ENCODE measurements around the gene FGD1. TPM values are rescaled to one million over a fixed set of nuclear protein-coding genes. Genes with fewer than 3 reads are reported as not detected.

FGD1 gene
- total and polyA plus RNA-seq, 2 of the 13 experiments (the other 11 are each of a cell fraction or from before 2014, with no cell fraction given), result 0.36 to 0.62 TPM

GRCh38 chrX:54479136-54480111 lies 16.6 kb downstream of the FGD1 start:
- ChIA-PET POLR2A (interaction anchor here (0.7 kb wide), 1 partner anchor 23 kb away, joined by 3 read pairs; no protein-coding TSS in a partner anchor), CTCF (ENCODE audit: low intra/inter-chr PET ratio, low total read pairs) (no interaction called here)
- H3K27ac ChIP-seq (ENCODE audit: extremely low read length, insufficient read depth, low read length), result no peak overlapping the region
- ATAC-seq, result no peak
- no peak overlapping the region for H3K4me3 ChIP-seq (replicated peaks in 1 of 3; ENCODE audit: insufficient read depth in 1 of 3, low read depth in 2 of 3, low read length in 3 of 3)
- intact Hi-C loops (cut with micrococcal nuclease; ENCODE audit: unreplicated experiment), result no loop called here
- no peaks in the 10 kb centered on the region for H4K20me1 ChIP-seq (ENCODE audit: insufficient read depth, low read length)
- H3K4me1 ChIP-seq (ENCODE audit: insufficient read depth, low read length), result peaks cover 20% of the 10 kb centered on the region
- no peaks in the 10 kb centered on the region for H3K36me3 ChIP-seq (replicated peaks in 1 of 2; ENCODE audit: control insufficient read depth in 1 of 2, insufficient read depth in 2 of 2, low read length in 2 of 2)
- TF ChIP-seq MAZ (IDR thresholded peaks at IDR 0.05; ENCODE audit: borderline replicate concordance, low read depth, low read length) (0 out of 2 replicates have a peak, but pooled peaks have one; percentile 32), MAZ (CRISPR knock-in tag; IDR thresholded peaks at IDR 0.05; ENCODE audit: low read depth) (no peak), BCL6 (CRISPR knock-in tag; IDR thresholded peaks at IDR 0.05) (0 out of 2 replicates have a peak, but pooled peaks have one; percentile 9), JARID2 (CRISPR knock-in tag; IDR thresholded peaks at IDR 0.05; ENCODE audit: insufficient replicate concordance) (no peak), ARHGAP35 (CRISPR knock-in tag; IDR thresholded peaks at IDR 0.05; ENCODE audit: borderline replicate concordance) (no peak), PRMT3 (CRISPR knock-in tag; IDR thresholded peaks at IDR 0.05; ENCODE audit: borderline replicate concordance, low read depth) (no peak), FOXP4 (CRISPR knock-in tag; IDR thresholded peaks at IDR 0.05) (no peak), ZNF556 (CRISPR knock-in tag; IDR thresholded peaks at IDR 0.05; ENCODE audit: borderline replicate concordance) (no peak), HBP1 (CRISPR knock-in tag; IDR thresholded peaks at IDR 0.05; ENCODE audit: low read depth) (no peak), IKZF4 (CRISPR knock-in tag; IDR thresholded peaks at IDR 0.05; ENCODE audit: borderline replicate concordance, low read depth, not compliant biosample characterization) (no peak), PCBP2 (optimal IDR thresholded peaks at IDR 0.05; ENCODE audit: low read depth, low read length, poor library complexity, severe bottlenecking) (no peak), ESRRA (CRISPR knock-in tag; IDR thresholded peaks at IDR 0.05; ENCODE audit: low read depth) (no peak), ZNF317 (CRISPR knock-in tag; IDR thresholded peaks at IDR 0.05) (no peak)
- BruUV-seq (replicated peaks), result no TSS peak
- FAIRE-seq, result no peak
- H3K4me2 ChIP-seq (ENCODE audit: low read depth, low read length), result no peak overlapping the region
- no peaks in the 10 kb centered on the region for H3K9me3 ChIP-seq (ENCODE audit: low read length)
- no peaks in the 10 kb centered on the region for H3K27me3 ChIP-seq (ENCODE audit: control insufficient read depth in 1 of 2, insufficient read depth in 2 of 2, low read length in 2 of 2)
- no peaks in the 10 kb centered on the region for H3K79me2 ChIP-seq (ENCODE audit: insufficient read depth, low read length)
- in situ Hi-C loops (cut with HindIII; ENCODE audit: extremely low pct_ligation_motif_present, low pct_unique_long_range_greater_than_20kb), result no loop called here
- no peak overlapping the region for H2AFZ ChIP-seq (ENCODE audit: low read length)
- H3K9ac ChIP-seq (ENCODE audit: insufficient read depth, low read depth, low read length), result no peak overlapping the region
- 42% methylated on average over 6 of the region's 9 CpGs for WGBS (ENCODE audit: low lambda C conversion rate)
- no peak for DNase-seq (ENCODE audit: low spot score)

Data from HepG2 (cell line).